ENCODE measurements around the gene SREBF2. TPM values are rescaled to one million over a fixed set of nuclear protein-coding genes. Genes with fewer than 3 reads are reported as not detected.

SREBF2 gene
- total and polyA plus RNA-seq, 2 of the 13 experiments (the other 11 are each of a cell fraction or from before 2014, with no cell fraction given) = 53.8 to 72.6 TPM

DNA sequence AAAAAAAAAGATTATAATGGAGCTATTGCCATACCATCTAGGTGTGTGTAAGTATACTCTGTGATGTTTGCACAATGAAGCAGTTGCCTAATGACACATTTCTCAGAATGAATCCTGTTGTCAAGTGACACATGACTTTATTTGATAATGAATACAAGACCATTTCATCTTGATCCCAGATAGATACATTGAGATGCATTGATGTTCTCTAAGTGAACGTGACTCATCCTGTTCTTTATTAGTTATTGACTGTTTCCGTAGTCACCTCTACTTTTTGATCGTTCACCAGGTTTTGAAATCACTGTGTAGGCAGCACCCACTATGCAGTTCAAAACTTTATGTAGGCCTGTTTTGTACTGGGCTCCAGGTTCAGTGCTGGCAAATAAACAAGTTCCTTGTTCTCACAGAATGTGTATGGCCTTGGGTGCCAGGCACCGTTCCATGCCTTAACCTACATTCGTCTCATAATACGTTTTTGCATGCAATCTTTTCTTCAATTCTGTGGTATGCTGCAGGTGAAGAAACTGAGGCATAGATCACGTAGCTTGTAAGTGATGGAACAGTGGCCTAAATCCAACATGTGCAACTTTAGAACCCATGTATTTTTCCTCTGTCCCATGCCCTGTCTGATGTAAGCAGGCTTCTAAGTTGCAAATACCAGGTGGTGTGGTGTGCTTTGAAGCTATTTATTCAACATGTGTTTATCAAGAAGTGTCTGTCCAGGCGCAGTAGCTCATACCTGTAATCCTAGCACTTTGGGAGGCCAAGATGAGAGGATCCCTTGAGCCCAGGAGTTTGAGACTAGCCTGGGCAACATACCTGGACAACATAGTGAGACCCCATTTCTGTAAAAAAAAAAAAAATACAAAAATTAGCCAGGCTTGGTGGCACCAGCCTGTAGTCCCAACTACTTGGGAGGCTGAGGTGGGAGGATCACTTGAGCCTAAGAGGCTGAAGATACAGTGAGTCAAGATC, 10.4 kb downstream of the SREBF2 start (continued):
- TF ChIP-seq, protein P1, sequence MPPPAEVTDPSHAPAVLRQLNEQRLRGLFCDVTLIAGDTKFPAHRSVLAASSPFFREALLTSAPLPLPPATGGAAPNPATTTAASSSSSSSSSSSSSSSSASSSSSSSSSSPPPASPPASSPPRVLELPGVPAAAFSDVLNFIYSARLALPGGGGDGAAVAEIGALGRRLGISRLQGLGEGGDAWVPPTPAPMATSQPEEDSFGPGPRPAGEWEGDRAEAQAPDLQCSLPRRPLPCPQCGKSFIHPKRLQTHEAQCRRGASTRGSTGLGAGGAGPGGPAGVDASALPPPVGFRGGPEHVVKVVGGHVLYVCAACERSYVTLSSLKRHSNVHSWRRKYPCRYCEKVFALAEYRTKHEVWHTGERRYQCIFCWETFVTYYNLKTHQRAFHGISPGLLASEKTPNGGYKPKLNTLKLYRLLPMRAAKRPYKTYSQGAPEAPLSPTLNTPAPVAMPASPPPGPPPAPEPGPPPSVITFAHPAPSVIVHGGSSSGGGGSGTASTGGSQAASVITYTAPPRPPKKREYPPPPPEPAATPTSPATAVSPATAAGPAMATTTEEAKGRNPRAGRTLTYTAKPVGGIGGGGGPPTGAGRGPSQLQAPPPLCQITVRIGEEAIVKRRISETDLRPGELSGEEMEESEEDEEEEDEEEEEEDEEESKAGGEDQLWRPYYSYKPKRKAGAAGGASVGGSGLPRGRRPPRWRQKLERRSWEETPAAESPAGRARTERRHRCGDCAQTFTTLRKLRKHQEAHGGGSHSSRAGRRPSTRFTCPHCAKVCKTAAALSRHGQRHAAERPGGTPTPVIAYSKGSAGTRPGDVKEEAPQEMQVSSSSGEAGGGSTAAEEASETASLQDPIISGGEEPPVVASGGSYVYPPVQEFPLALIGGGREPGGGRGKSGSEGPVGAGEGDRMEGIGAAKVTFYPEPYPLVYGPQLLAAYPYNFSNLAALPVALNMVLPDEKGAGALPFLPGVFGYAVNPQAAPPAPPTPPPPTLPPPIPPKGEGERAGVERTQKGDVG (CRISPR knock-in tag; IDR thresholded peaks at IDR 0.05; ENCODE audit: borderline replicate concordance) = no peak
- TF ChIP-seq, protein P2, sequence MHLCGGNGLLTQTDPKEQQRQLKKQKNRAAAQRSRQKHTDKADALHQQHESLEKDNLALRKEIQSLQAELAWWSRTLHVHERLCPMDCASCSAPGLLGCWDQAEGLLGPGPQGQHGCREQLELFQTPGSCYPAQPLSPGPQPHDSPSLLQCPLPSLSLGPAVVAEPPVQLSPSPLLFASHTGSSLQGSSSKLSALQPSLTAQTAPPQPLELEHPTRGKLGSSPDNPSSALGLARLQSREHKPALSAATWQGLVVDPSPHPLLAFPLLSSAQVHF (CRISPR knock-in tag; IDR thresholded peaks at IDR 0.05) = no peak
- TF ChIP-seq CEBPB (IDR thresholded peaks at IDR 0.05; ENCODE audit: borderline replicate concordance, low read depth, low read length) = peak; percentile 71; the same call in 1 of the 2 replicates
- TF ChIP-seq SOX13 (IDR thresholded peaks at IDR 0.05) = no peak
- peak in 1 of 2 experiments; percentile 22; a peak in 1 of 4 replicates for TF ChIP-seq SOX13 (CRISPR knock-in tag; conservative IDR thresholded peaks at IDR 0.05 in 1 of 2, IDR thresholded peaks at IDR 0.05 in 1 of 2)
- TF ChIP-seq, protein P3, sequence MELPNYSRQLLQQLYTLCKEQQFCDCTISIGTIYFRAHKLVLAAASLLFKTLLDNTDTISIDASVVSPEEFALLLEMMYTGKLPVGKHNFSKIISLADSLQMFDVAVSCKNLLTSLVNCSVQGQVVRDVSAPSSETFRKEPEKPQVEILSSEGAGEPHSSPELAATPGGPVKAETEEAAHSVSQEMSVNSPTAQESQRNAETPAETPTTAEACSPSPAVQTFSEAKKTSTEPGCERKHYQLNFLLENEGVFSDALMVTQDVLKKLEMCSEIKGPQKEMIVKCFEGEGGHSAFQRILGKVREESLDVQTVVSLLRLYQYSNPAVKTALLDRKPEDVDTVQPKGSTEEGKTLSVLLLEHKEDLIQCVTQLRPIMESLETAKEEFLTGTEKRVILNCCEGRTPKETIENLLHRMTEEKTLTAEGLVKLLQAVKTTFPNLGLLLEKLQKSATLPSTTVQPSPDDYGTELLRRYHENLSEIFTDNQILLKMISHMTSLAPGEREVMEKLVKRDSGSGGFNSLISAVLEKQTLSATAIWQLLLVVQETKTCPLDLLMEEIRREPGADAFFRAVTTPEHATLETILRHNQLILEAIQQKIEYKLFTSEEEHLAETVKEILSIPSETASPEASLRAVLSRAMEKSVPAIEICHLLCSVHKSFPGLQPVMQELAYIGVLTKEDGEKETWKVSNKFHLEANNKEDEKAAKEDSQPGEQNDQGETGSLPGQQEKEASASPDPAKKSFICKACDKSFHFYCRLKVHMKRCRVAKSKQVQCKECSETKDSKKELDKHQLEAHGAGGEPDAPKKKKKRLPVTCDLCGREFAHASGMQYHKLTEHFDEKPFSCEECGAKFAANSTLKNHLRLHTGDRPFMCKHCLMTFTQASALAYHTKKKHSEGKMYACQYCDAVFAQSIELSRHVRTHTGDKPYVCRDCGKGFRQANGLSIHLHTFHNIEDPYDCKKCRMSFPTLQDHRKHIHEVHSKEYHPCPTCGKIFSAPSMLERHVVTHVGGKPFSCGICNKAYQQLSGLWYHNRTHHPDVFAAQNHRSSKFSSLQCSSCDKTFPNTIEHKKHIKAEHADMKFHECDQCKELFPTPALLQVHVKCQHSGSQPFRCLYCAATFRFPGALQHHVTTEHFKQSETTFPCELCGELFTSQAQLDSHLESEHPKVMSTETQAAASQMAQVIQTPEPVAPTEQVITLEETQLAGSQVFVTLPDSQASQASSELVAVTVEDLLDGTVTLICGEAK (IDR thresholded peaks at IDR 0.05) = peak; percentile 45
- TF ChIP-seq, protein P3 (CRISPR knock-in tag; IDR thresholded peaks at IDR 0.05) = peak; percentile 72; the same call in 1 of the 2 replicates
- TF ChIP-seq, protein P4, sequence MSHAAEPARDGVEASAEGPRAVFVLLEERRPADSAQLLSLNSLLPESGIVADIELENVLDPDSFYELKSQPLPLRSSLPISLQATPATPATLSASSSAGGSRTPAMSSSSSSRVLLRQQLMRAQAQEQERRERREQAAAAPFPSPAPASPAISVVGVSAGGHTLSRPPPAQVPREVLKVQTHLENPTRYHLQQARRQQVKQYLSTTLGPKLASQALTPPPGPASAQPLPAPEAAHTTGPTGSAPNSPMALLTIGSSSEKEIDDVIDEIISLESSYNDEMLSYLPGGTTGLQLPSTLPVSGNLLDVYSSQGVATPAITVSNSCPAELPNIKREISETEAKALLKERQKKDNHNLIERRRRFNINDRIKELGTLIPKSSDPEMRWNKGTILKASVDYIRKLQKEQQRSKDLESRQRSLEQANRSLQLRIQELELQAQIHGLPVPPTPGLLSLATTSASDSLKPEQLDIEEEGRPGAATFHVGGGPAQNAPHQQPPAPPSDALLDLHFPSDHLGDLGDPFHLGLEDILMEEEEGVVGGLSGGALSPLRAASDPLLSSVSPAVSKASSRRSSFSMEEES (CRISPR knock-in tag; IDR thresholded peaks at IDR 0.05) = 0 out of 2 replicates have a peak, but pooled peaks have one; percentile 8
- TF ChIP-seq RORA (CRISPR knock-in tag; IDR thresholded peaks at IDR 0.05) = no peak
- TF ChIP-seq ZMYM3 (CRISPR knock-in tag; IDR thresholded peaks at IDR 0.05) = 0 out of 2 replicates have a peak, but pooled peaks have one; percentile 18
- TF ChIP-seq SIN3B (IDR thresholded peaks at IDR 0.05; ENCODE audit: low read length) = no peak
- TF ChIP-seq IKZF1 (IDR thresholded peaks at IDR 0.05) = no peak
- TF ChIP-seq CEBPG (CRISPR knock-in tag; IDR thresholded peaks at IDR 0.05) = peak; percentile 71

Data from HepG2 (cell line).